Mesothelial cell of epicardium (in vitro differentiated cells): ENCODE measurements around the gene SYPL1. TPM values are rescaled to one million over a fixed set of nuclear protein-coding genes. Genes with fewer than 3 reads are reported as not detected.

ENCODE experiments used
- DNase-seq, 2 experiments: peaks; one replicate each; pipeline ENCODE4 v3.0.0; 2021; ENCODE audit warnings: low spot score in 2 of 2; ENCODE audit not compliant: unreplicated experiment in 2 of 2
- H3K27ac Mint-ChIP-seq: 2 replicates; pipeline ENCODE4 v1.8.0; 2021; ENCODE audit warnings: mixed read lengths
- H3K27me3 Mint-ChIP-seq: 2 replicates; pipeline ENCODE4 v1.8.0; 2021; ENCODE audit warnings: low read depth, mixed read lengths
- H3K36me3 Mint-ChIP-seq: 2 replicates; pipeline ENCODE4 v1.8.0; 2021; ENCODE audit warnings: mixed read lengths
- H3K4me1 Mint-ChIP-seq: 2 replicates; pipeline ENCODE4 v1.8.0; 2021; ENCODE audit warnings: mixed read lengths
- H3K4me3 Mint-ChIP-seq: 2 replicates; pipeline ENCODE4 v1.8.0; 2021; ENCODE audit warnings: mild to moderate bottlenecking, moderate library complexity, mixed read lengths
- H3K9me3 Mint-ChIP-seq: 2 replicates; pipeline ENCODE4 v1.8.0; 2021; ENCODE audit warnings: mixed read lengths
- CTCF ChIP-seq: fragments of 200-600 bp; sonication (generic); IDR thresholded peaks from one replicate; pipeline ENCODE4 v1.5.0; 2021; ENCODE audit warnings: antibody characterized with exemption; ENCODE audit not compliant: unreplicated experiment
- total RNA-seq: library from RNA; stranded (reverse); gene quantifications from 3 replicates; pipeline ENCODE4 v1.2.1, GENCODE V29; 2021

SYPL1 gene
- total RNA-seq, 1 donor from 2014 or later = 64.0 TPM

- H3K27ac Mint-ChIP-seq = no peak overlapping the region
- no peak for TF ChIP-seq CTCF
- H3K36me3 Mint-ChIP-seq = no peaks in the 10 kb centered on the region
- H3K27me3 Mint-ChIP-seq = peaks cover 28% of the 10 kb centered on the region
- no peak for DNase-seq
- H3K4me3 Mint-ChIP-seq = no peak overlapping the region
- H3K4me1 Mint-ChIP-seq = peaks cover 19% of the 10 kb centered on the region
- H3K9me3 Mint-ChIP-seq = no peaks in the 10 kb centered on the region
Observed at GRCh38 chr7:106047184-106047583, 64.9 kb downstream of the SYPL1 start.

GRCh38 chr7:106045586-106045985, 66.5 kb downstream of the SYPL1 start:
- Mint-ChIP-seq H3K9me3 (no peaks in the 10 kb centered on the region), H3K4me1 (peaks cover 16% of the 10 kb centered on the region), H3K27ac (no peak overlapping the region), H3K4me3 (no peak overlapping the region), H3K27me3 (peaks cover 28% of the 10 kb centered on the region), H3K36me3 (no peaks in the 10 kb centered on the region)
- no peak for TF ChIP-seq CTCF
- DNase-seq = no peak

GRCh38 chr7:106045139-106045538, 67.0 kb downstream of the SYPL1 start:
- peaks cover 12% of the 10 kb centered on the region for H3K4me1 Mint-ChIP-seq
- H3K4me3 Mint-ChIP-seq = no peak overlapping the region
- no peaks in the 10 kb centered on the region for H3K36me3 Mint-ChIP-seq
- H3K9me3 Mint-ChIP-seq = no peaks in the 10 kb centered on the region
- DNase-seq = no peak
- no peak for TF ChIP-seq CTCF
- peaks cover 28% of the 10 kb centered on the region for H3K27me3 Mint-ChIP-seq
- no peak overlapping the region for H3K27ac Mint-ChIP-seq

- H3K4me1 Mint-ChIP-seq = peaks cover 9% of the 10 kb centered on the region
- TF ChIP-seq CTCF = no peak
- peak overlapping the region; percentile 40 for H3K4me3 Mint-ChIP-seq
- no peak for DNase-seq
- H3K27me3 Mint-ChIP-seq = peaks cover 28% of the 10 kb centered on the region
- peak overlapping the region; percentile 17 for H3K27ac Mint-ChIP-seq
- no peaks in the 10 kb centered on the region for H3K36me3 Mint-ChIP-seq
- H3K9me3 Mint-ChIP-seq = no peaks in the 10 kb centered on the region
Observed at GRCh38 chr7:106042196-106042611, 69.9 kb downstream of the SYPL1 start.

- Mint-ChIP-seq H3K27me3 (peaks cover 27% of the 10 kb centered on the region), H3K9me3 (no peaks in the 10 kb centered on the region)
- no peak for DNase-seq
Observed at GRCh38 chr7:106041140-106041717, 70.9 kb downstream of the SYPL1 start.

More at GRCh38 chr7:106041140-106041717, 70.9 kb downstream of the SYPL1 start:
- H3K4me3 Mint-ChIP-seq = no peak overlapping the region
- peaks cover 9% of the 10 kb centered on the region for H3K4me1 Mint-ChIP-seq
- H3K27ac Mint-ChIP-seq = no peak overlapping the region
- no peaks in the 10 kb centered on the region for H3K36me3 Mint-ChIP-seq
- peak; percentile 81 for TF ChIP-seq CTCF

Other genes with a start within 250 kb of the SYPL1 start
- gene ATXN7L1, start 235.7 kb downstream of the SYPL1 start, total RNA-seq = 17.9 to 18.7 TPM (median 18.0 TPM) in 3 replicates
- gene CDHR3, start 149.0 kb downstream of the SYPL1 start, total RNA-seq = 2.5 to 3.6 TPM (median 3.2 TPM) in 3 replicates
- 48.5 to 53.9 TPM (median 52.0 TPM) in 3 replicates for gene NAMPT, start 172.7 kb upstream of the SYPL1 start, total RNA-seq